ENCODE measurements around the gene CPVL.

- TF ChIP-seq POLR2A (IDR thresholded peaks at IDR 0.05; ENCODE audit: low read length): no peak
- no peak for TF ChIP-seq GATA1 (IDR thresholded peaks at IDR 0.05; ENCODE audit: low read depth, low read length)
Observed at GRCh38 chr7:29045258-29046086, 100.9 kb downstream of the CPVL start.

Measured in erythroblast (primary cell).